GM18861 (cell line): ENCODE data around the gene ACSBG1.
A peak's percentile ranks its signal among the peaks of the same experiment; 100 is the strongest.
"Not testable (repeated sequence)": the region's sequence is repeated elsewhere in the genome, so short reads cannot be mapped to it uniquely, and the experiment has no call there.

Source experiments
- ATAC-seq: cut with Tn5 transposase; IDR thresholded peaks from one replicate; pipeline ENCODE4 v1.9.1; 2021; ENCODE audit not compliant: unreplicated experiment

ACSBG1 gene

GRCh38 chr15:78170848-78171773, 63.3 kb downstream of the ACSBG1 start:
- ATAC-seq, result peak; percentile 59

- no peak for ATAC-seq
Observed at GRCh38 chr15:78168608-78169007, 65.8 kb downstream of the ACSBG1 start.

DNA sequence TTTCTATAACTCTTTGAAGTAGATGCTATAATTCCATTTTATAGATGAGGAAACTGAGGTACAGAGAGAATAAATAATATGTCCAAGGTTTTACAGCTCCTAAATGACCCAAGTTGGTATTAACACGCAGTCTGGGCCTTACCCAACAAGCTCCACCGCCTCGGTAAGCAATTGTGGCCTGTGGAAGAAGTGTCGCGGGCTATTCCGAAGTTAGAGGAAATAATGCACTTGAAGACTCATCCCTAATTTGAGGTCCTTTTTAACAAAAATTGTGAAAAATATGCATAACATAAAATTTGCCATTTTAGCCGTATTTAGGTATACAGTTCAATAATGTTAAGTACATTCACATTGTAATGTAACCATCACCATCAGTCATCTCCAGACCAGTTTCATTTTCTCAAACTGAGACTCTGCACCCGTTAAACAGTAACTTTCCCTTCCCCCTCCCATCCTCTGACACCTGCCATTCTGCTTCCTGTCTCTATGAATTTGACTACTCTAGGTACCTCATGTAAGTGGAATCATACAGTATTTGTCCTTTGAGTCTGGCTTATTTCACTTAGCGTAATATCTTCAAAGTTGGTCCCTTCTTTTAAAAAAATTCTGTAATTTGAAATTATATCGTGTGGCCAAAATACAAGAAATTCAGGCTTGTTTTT, 67.0 kb downstream of the ACSBG1 start:
- ATAC-seq, result peak; percentile 67

- no peak for ATAC-seq
Observed at GRCh38 chr15:78164010-78164409, 70.4 kb downstream of the ACSBG1 start.

DNA sequence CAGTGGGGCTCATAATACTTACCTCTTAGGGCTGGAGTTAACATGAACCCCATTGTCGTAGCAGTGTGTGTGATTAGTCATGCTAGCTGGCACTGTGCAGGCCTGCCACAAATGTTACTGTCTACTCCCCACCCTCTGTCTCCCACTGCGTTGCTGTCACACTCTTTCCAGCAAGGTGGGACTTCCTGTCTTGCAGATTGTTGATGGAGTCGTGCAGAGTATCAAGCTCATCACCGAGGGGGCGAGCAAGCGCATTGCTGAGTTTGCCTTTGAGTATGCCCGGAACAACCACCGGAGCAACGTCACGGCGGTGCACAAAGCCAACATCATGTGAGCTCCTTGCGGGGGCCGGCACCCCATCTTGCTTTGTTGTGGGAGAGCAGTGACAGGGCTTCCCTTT, 72.3 kb downstream of the ACSBG1 start:
- ATAC-seq, result no peak

DNA sequence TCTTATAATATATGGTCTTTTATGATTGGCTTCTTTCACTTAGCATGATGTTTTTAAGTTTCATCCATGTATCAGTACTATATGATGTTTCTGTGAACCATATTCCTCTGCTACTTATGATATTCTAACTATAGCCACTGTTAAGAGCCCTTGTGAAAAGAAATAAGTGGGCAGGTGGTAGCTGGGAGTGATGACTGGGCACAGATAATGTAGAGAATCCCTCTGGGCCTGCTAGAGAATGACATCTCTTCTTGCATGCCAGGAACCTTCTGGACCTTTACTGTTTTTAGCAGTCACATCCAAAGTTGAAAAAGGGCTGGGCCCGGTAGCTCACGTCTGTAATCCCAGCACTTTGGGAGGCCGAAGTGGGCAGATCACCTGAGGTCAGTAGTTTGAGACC, 75.0 kb downstream of the ACSBG1 start:
- no peak for ATAC-seq

- no peak for ATAC-seq
Observed at GRCh38 chr15:78157203-78157602, 77.2 kb downstream of the ACSBG1 start.

DNA sequence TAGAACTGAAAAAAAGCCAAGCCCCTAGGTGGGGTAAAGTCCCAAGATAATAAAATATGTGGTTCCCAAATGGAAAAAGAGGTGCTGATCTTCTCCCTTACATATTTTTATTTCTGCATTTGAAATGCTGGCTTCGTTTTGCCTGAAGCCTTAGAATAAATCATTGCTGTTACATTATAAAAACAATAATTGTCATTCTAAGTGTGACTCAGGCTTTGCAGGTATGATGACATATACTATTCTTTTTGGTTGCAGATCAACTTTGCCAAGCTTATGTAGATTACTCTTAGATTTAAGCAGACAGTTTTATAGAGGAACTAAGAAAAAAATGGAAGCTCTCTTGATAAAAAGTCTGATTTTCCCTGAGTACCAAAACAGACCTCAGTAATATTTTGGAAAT, 77.7 kb downstream of the ACSBG1 start:
- no peak for ATAC-seq

DNA sequence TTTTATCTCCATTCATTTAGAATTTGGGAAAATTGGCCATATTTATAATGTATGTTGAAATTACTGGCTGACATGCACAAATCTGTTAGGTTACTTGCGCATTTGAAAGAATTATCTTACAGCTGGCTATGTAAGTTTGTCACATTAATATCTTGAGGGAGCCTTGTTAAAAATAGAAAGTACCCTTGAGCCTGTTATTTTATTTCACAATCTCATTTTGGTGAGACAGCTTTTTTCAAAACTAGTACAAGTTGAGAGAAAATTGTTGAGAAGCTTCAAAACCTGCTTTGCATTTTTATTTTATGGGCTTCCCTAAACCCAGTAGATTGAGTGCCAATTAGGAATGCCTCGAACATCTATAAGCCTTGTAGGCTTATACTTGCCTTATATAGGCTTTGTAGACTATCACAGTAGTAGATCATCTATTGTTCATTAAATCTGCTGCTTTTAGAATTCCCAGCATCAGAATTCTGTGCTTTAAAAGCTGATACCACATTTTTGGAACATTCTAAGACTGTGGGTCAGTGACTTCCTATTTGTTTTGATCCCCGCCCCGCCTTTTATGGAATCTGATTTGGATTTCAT, 78.9 kb downstream of the ACSBG1 start:
- no peak for ATAC-seq

GRCh38 chr15:78154955-78155354, 79.4 kb downstream of the ACSBG1 start:
- ATAC-seq, result no peak

DNA sequence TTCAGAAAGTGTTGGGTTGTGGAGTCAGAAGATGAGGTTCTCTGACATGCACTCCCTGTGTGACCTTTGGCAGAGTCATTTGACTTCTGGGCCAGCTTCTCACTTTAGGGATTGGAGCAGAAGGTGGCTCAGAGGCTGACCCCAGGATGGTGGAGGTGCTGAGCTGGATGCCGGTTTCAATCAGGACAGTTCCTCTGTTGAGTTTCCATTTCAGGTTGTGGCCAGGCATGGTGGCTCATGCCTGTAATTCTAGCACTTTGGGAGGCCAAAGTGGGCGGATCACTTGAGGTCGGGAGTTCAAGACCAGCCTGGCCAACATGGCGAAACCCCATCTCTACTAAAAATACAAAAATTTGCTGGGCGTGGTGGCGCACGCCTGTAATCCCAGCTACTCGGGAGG, 83.3 kb downstream of the ACSBG1 start:
- ATAC-seq, result not testable (repeated sequence)

- ATAC-seq, result no peak
Observed at GRCh38 chr15:78149805-78150751, 84.3 kb downstream of the ACSBG1 start.

- ATAC-seq, result peak; percentile 65
Observed at GRCh38 chr15:78149068-78149804, 85.1 kb downstream of the ACSBG1 start, which contains the start of gene IDH3A. Gene IDH3A, plus strand, starts transcription at chr15:78149362. Its CDS starts 42 bp downstream, at chr15:78149404.

DNA sequence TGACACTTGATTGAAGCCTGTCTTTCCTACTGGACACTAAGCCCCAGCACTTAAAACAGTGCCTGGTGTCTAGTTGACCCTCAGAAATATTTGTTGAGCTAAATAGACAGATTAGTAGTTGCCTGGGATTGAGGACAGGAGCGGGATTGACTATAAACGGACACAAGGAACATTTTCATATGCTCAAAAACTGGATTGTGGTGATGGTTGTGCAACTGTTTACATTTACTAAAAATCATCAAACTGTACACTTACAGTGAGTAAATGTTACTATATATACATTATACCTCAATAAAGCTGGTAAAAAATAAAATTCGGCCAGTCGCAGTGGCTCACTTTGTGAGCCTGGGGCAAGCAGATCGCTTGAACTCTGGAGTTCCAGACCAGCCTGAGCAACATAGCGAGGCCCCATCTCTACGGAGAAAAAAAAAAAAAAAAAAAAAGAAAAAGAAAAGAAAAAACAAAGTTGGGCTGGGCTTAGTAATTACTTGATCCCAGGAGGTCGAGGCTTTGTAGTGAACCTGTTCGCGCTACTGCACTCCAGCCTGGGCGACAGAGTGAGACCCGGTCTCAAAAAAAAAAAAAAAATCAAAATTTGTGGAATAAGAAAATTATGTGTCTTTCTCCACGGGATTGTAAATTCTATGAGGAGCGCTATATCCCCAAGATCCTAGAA, 85.8 kb downstream of the ACSBG1 start:
- no peak for ATAC-seq

DNA sequence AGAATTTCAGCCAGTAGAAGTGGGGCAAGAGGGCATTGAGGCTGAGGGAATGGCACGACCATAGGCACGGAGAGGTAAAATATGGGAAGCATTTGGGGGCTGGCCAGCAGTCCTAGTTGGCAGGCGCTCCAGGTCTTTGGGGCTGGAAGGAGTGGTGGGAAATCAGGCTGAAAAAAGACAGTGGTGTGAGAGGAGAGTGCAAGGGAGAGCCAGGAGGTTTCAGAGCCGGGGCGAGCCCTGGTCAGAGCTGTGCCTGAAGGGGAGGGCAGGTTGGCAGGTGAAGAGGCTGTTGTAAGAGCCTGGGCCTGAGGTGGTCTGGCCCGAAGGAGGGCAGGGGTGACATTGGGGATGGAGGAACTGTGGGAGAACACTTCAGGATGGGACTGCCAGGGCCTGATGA, 86.8 kb downstream of the ACSBG1 start:
- ATAC-seq, result no peak

DNA sequence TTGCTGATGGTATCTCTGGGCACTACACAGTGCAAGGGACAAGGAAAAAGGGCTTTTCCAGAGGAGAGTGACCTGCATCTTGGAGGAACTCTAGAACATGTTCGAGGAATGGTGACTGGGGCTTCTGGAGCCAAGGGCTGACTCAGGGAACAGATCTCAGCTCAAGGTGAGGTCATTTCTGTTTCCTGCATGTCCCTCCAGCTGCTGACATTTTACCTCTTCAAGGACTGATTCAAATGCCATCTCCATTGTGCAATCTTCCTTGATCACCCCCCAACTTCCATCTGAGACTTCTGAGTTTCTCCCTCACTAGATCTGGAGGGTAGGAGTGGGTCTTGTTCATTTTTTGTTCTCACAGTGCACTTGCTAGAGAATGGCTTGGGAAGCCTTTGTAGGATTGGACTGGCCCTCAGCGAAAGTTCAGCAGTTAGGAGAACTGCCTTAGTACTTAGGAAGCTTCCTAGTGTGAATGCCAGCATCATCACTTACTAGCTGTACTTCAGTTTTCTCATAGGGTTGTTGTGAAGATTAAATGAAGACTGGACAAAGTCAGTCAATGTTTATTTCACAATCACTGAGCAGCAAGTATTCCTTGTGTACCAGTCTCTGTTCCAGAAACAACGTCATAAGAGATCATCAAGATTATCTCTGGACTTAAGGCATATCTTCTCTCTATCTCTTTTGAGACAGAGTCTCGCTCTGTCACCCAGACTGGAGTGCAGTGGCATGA, 87.8 kb downstream of the ACSBG1 start:
- no peak for ATAC-seq

DNA sequence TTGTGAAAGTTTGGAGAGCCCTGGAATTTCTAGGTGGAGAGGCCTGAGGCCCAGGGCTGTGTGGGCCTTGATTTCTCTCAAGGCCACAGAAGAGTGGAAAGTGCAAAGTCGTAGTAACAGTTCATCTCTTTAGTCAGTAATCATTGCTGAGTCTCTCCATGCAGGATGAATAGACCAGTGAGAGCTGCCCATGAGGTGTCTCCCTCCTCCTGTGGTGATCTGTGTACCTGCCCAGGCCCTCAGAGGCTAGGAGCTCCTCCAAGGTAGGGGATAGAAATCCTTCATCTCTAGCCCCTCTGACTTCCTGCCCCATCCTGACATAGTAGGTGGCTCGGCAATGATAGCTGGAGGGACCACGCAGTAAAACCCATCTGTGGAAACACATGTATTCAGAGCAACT, 92.0 kb downstream of the ACSBG1 start:
- no peak for ATAC-seq

- ATAC-seq, result no peak
Observed at GRCh38 chr15:78140292-78140691, 94.1 kb downstream of the ACSBG1 start.

DNA sequence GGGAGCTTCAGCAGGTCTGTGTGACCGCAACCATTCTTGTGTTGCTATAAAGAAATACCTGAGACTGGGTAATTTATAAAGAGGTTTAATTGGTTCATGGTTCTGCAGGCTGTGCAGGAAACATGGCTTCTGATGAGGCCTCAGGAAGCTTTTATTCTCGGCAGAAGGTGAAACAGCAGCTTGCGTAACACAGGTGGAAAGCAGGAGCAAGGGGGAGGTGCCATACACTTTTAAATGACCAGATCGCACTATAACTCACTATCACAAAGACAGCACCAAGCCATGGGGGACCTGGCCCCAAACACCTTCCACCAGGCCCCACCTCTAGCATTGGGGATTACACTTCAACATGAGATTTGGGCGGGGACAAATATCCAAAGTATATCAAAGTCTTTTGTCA, 94.8 kb downstream of the ACSBG1 start:
- ATAC-seq, result no peak
